ENCODE data around the gene ARAP1.

- TF ChIP-seq CTCF (conservative IDR thresholded peaks at IDR 0.05 in 1 of 2, IDR thresholded peaks at IDR 0.05 in 1 of 2; ENCODE audit: low read depth in 1 of 2, low read length in 2 of 2) (no peak), EZH2 (IDR thresholded peaks at IDR 0.05; ENCODE audit: low read length, missing control alignments) (no peak)
Observed at GRCh38 chr11:72652133-72652532, 100.1 kb downstream of the ARAP1 start.
